AG09309 (cell line): ENCODE measurements around the gene CPED1.

Experiments used
- DNase-seq: peaks from one replicate; pipeline ENCODE4 v3.0.0-alpha.2; 2010; ENCODE audit warnings: low read depth
- H3K4me3 ChIP-seq: 2 replicates; pipeline ENCODE4 v1.5.1; 2011; ENCODE audit warnings: mild to moderate bottlenecking, low read depth, low read length, moderate library complexity; ENCODE audit not compliant: control insufficient read depth
- CTCF ChIP-seq: IDR thresholded peaks from 2 replicates; pipeline ENCODE4 v1.5.1; 2011; ENCODE audit warnings: mild to moderate bottlenecking, low read depth, low read length, inconsistent platforms; ENCODE audit not compliant: insufficient read depth, control insufficient read depth; ENCODE audit errors: missing control alignments

The CPED1 gene

DNA sequence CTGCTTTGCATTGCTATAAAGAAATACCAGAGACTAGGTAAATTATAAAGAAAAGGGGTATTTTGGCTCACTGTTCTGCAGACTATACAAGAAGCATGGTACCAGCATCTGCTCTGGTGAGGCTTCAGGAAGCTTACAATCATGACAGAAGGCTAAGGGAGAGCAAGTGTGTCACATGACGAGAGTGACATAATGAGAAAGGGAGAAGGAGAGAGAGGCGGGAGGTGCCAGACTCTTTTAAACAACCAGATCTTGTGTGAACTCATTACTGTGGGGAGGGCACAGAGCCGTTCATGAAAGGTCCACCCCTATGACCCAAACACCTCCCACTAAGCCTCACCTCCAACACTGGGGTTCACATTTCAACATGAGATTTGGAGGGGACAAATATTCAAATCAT lies 281.3 kb downstream of the CPED1 start:
- no peak for TF ChIP-seq CTCF
- DNase-seq, result no peak
- H3K4me3 ChIP-seq, result no peak overlapping the region

DNA sequence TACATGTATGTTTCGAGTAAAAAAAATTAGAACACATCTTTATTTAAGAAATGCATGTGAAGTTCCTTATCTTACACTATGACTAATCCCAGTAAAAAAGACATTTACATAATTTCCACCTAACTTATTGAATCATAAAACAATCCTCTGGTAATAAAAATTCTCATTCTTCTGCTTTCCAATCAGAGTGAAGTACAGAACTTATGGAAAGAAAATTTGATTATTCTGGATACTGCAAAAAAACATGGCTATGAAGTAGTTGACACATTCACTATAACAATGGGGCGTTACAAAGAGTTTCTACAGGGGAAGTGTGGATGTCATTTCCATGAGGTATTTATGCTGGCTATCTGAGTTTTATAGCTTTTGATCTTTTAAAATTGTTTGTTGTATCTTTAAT lies 282.6 kb downstream of the CPED1 start:
- DNase-seq, result no peak
- no peak overlapping the region for H3K4me3 ChIP-seq
- TF ChIP-seq CTCF, result no peak

GRCh38 chr7:121271916-121272315 lies 283.4 kb downstream of the CPED1 start:
- no peak for TF ChIP-seq CTCF
- DNase-seq, result no peak
- no peak overlapping the region for H3K4me3 ChIP-seq

GRCh38 chr7:121272676-121273075 lies 284.2 kb downstream of the CPED1 start:
- TF ChIP-seq CTCF, result no peak
- no peak for DNase-seq
- no peak overlapping the region for H3K4me3 ChIP-seq

DNA sequence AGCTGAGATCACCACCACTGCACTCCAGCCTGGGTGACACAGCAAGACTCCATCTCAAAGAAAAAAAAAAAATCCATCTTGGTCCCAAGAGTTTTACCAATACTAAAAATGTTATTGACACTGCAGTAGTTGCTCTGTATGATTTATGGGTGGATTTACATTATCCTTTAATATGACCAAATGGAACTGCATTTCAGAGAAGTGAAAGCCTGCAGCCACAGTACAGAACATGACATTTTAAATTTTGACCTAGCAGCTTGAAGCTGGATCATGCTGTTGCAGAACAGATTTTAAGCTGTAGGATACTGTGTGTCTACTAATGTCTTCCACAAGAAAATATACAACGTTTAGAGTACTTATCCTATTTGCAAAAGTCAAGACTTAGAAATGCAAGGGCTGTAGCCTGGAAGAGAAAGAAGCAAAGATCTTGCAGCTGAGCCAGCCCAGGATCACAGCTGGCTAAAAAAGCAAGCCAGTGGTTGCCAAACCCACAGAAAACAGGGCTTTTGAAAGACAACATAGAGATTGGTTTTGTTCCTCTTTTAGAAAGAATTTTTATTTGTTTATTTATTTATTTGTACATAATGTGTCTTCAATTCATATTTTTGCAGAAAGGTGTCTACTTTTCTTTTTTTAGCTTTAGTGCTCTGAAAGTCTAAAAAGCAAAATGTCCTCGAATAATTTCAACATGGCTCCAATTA lies 285.1 kb downstream of the CPED1 start:
- no peak overlapping the region for H3K4me3 ChIP-seq
- DNase-seq, result no peak

DNA sequence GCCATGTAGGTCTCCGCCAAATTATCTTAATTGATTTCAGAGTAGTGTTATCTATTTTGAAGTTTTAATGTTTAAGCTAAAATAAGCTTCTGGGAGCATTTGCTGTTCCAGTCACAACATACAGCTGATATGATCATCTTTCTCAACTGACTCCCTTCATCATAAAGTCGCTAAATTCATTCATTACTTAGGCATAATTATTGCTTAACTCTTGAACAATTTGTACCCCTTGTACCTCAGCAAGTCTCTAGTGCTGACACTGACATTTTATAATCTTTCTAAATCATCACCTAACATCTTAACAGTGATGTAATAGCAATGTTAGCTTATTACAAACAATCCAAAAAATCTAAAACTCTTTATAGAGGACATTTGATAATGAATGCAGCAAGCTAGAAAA lies 286.0 kb downstream of the CPED1 start:
- H3K4me3 ChIP-seq, result no peak overlapping the region
- no peak for TF ChIP-seq CTCF
- DNase-seq, result no peak

More for the DNA sequence above, 285.1 kb downstream of the CPED1 start:
- TF ChIP-seq CTCF, result no peak

DNA sequence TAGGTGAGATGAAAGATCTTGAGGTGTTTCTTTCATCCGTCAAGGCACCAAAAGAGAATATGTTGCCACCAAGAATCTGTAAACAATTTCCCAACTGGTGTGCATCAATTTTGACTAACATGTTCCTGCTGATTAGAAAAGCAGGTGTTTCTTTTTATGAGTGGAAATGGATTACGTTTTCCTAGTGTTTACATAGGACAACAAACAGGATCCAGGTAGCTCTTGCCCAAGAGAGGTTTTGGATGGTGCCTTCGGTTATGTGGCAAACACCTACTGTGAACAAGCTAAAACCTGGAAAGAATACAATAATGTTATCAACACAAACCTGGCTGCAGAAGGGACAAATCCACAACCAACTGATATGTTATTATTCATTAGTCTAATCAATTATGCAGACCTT lies 286.7 kb downstream of the CPED1 start:
- no peak overlapping the region for H3K4me3 ChIP-seq
- DNase-seq, result no peak
- TF ChIP-seq CTCF, result no peak
